ENCODE results near the gene GOLGA2. TPM values are rescaled to one million over a fixed set of nuclear protein-coding genes. Genes with fewer than 3 reads are reported as not detected.

Gene GOLGA2
- total RNA-seq, 1 donor from 2014 or later: 53.5 TPM

GRCh38 chr9:128257086-128257825 lies 18.6 kb downstream of the GOLGA2 start:
- POLR2A ChIA-PET: interaction anchor here (0.6 kb wide), 1 partner anchor 115 kb away, joined by 3 read pairs; no protein-coding TSS in a partner anchor
- ATAC-seq (ENCODE audit: low read depth) (no peak), DNase-seq (no peak)
- Mint-ChIP-seq H3K36me3 (ENCODE audit: low read depth) (peaks cover 43% of the 10 kb centered on the region), H3K27me3 (peaks cover 2% of the 10 kb centered on the region), H3K4me1 (peaks cover 10% of the 10 kb centered on the region), H3K27ac (no peak overlapping the region), H3K9me3 (no peaks in the 10 kb centered on the region), H3K4me3 (no peak overlapping the region)
- CTCF ChIA-PET: interaction anchor here (0.6 kb wide), 1 partner anchor 620 kb away, joined by 3 read pairs; no protein-coding TSS in a partner anchor
- intact Hi-C loops (cut with micrococcal nuclease): no loop called here
- no peak for TF ChIP-seq CTCF (IDR thresholded peaks at IDR 0.05)

GRCh38 chr9:128254855-128255759 lies 20.7 kb downstream of the GOLGA2 start:
- Mint-ChIP-seq H3K9me3 (no peaks in the 10 kb centered on the region), H3K36me3 (ENCODE audit: low read depth) (peaks cover 25% of the 10 kb centered on the region), H3K27me3 (peaks cover 2% of the 10 kb centered on the region), H3K4me3 (no peak overlapping the region), H3K27ac (no peak overlapping the region), H3K4me1 (peaks cover 20% of the 10 kb centered on the region)
- intact Hi-C loops (cut with micrococcal nuclease): loop anchor here (1.0 kb wide), 2 partner anchors 20 to 85 kb away; partner anchors contain the start of gene SLC27A4
- CTCF ChIA-PET: interaction anchor here (0.7 to 1.1 kb wide), 5 partner anchors 9 to 86 kb away, joined by 3 to 5 read pairs (median 3); no protein-coding TSS in a partner anchor
- POLR2A ChIA-PET: interaction anchor here (1.1 kb wide), 1 partner anchor 21 kb away, joined by 7 read pairs; the partner anchor contains the start of genes GOLGA2 and SWI5
- no peak for TF ChIP-seq CTCF (IDR thresholded peaks at IDR 0.05)
- DNase-seq (peak; percentile 53), ATAC-seq (ENCODE audit: low read depth) (no peak)

GRCh38 chr9:128254362-128254761 lies 21.4 kb downstream of the GOLGA2 start:
- ChIA-PET CTCF (interaction anchor here (0.6 kb wide), 1 partner anchor 171 kb away, joined by 3 read pairs; no protein-coding TSS in a partner anchor), POLR2A (no interaction called here)
- Mint-ChIP-seq H3K27me3 (peaks cover 2% of the 10 kb centered on the region), H3K36me3 (ENCODE audit: low read depth) (peaks cover 20% of the 10 kb centered on the region), H3K4me1 (peaks cover 25% of the 10 kb centered on the region), H3K4me3 (no peak overlapping the region), H3K27ac (no peak overlapping the region), H3K9me3 (no peaks in the 10 kb centered on the region)
- no peak for ATAC-seq (ENCODE audit: low read depth)
- intact Hi-C loops (cut with micrococcal nuclease): no loop called here
- TF ChIP-seq CTCF (IDR thresholded peaks at IDR 0.05): no peak
- no peak for DNase-seq

GRCh38 chr9:128253991-128254346 lies 21.8 kb downstream of the GOLGA2 start:
- no peak for ATAC-seq (ENCODE audit: low read depth)
- CTCF ChIA-PET: interaction anchor here (0.6 kb wide), 1 partner anchor 171 kb away, joined by 3 read pairs; no protein-coding TSS in a partner anchor
- H3K4me1 Mint-ChIP-seq: peaks cover 25% of the 10 kb centered on the region
- intact Hi-C loops (cut with micrococcal nuclease): no loop called here
- POLR2A ChIA-PET: no interaction called here
- H3K4me3 Mint-ChIP-seq: no peak overlapping the region
- no peaks in the 10 kb centered on the region for H3K9me3 Mint-ChIP-seq
- DNase-seq: no peak
- peaks cover 2% of the 10 kb centered on the region for H3K27me3 Mint-ChIP-seq
- H3K27ac Mint-ChIP-seq: no peak overlapping the region
- TF ChIP-seq CTCF (IDR thresholded peaks at IDR 0.05): no peak
- H3K36me3 Mint-ChIP-seq (ENCODE audit: low read depth): peaks cover 16% of the 10 kb centered on the region

All from activated B cell treated with CpG ODN at 0.5 μM for 24 hours (primary cell).